H9 (cell line): ENCODE results near the gene FRMD4B. TPM values are rescaled to one million over a fixed set of nuclear protein-coding genes. Genes with fewer than 3 reads are reported as not detected.

Experiments
- DNase-seq: peaks from one replicate; pipeline ENCODE4 v3.0.0-alpha.2; 2017
- H2AFZ ChIP-seq: one replicate; pipeline ENCODE4 v1.6.1; 2013; ENCODE audit warnings: mild to moderate bottlenecking, low read length, control low read depth, moderate library complexity
- H2AK5ac ChIP-seq: 2 replicates; pipeline ENCODE4 v1.6.1; 2013; ENCODE audit warnings: low read length, control low read depth, mixed read lengths; ENCODE audit not compliant: insufficient read length
- H2BK120ac ChIP-seq: one replicate; pipeline ENCODE4 v1.6.1; 2013; ENCODE audit warnings: low read depth, mild to moderate bottlenecking, low read length, control low read depth, inconsistent platforms; ENCODE audit not compliant: poor library complexity, severe bottlenecking
- H2BK12ac ChIP-seq: 2 replicates; pipeline ENCODE4 v1.6.1; 2013; ENCODE audit warnings: low read length, control low read depth, mixed read lengths, low read depth; ENCODE audit not compliant: insufficient read length
- H2BK15ac ChIP-seq: 2 replicates; pipeline ENCODE4 v1.6.1; 2013; ENCODE audit warnings: low read depth, low read length, control low read depth
- H2BK20ac ChIP-seq: one replicate; pipeline ENCODE4 v1.6.1; 2013; ENCODE audit warnings: low read depth, mild to moderate bottlenecking, low read length, control low read depth, inconsistent platforms; ENCODE audit not compliant: poor library complexity, severe bottlenecking
- H2BK5ac ChIP-seq: 2 replicates; pipeline ENCODE4 v1.6.1; 2013; ENCODE audit warnings: low read length, control low read depth, mixed read lengths; ENCODE audit not compliant: insufficient read length
- H3K14ac ChIP-seq: 2 replicates; pipeline ENCODE4 v1.6.1; 2013; ENCODE audit warnings: low read length, control low read depth; ENCODE audit not compliant: insufficient read depth
- H3K18ac ChIP-seq: 2 replicates; pipeline ENCODE4 v1.6.1; 2013; ENCODE audit warnings: low read depth, mild to moderate bottlenecking, mixed read lengths, low read length, control low read depth; ENCODE audit not compliant: insufficient read length
- H3K23ac ChIP-seq: 2 replicates; pipeline ENCODE4 v1.6.1; 2013; ENCODE audit warnings: low read length, control low read depth, mixed read lengths, low read depth; ENCODE audit not compliant: insufficient read length
- H3K23me2 ChIP-seq: 2 replicates; pipeline ENCODE4 v1.6.1; 2013; ENCODE audit warnings: low read depth, mild to moderate bottlenecking, mixed read lengths, low read length, control low read depth; ENCODE audit not compliant: insufficient read length, poor library complexity, severe bottlenecking
- H3K27ac ChIP-seq: 2 replicates; pipeline ENCODE4 v1.5.1; 2013; ENCODE audit warnings: low read length, control low read depth, mixed read lengths, low read depth; ENCODE audit not compliant: insufficient read length
- H3K27me3 ChIP-seq: 2 replicates; pipeline ENCODE4 v1.6.1; 2013; ENCODE audit warnings: low read length, control low read depth, inconsistent platforms; ENCODE audit not compliant: insufficient read depth
- H3K4ac ChIP-seq: 2 replicates; pipeline ENCODE4 v1.6.1; 2013; ENCODE audit warnings: low read depth, mild to moderate bottlenecking, control low read depth, inconsistent platforms, low read length, moderate library complexity
- H3K4me1 ChIP-seq: 2 replicates; pipeline ENCODE4 v1.6.1; 2013; ENCODE audit warnings: low read length, control low read depth, inconsistent platforms; ENCODE audit not compliant: insufficient read depth
- H3K4me2 ChIP-seq: 2 replicates; pipeline ENCODE4 v1.6.1; 2013; ENCODE audit warnings: low read length, control low read depth, mixed read lengths; ENCODE audit not compliant: insufficient read length, insufficient read depth
- H3K56ac ChIP-seq: 2 replicates; pipeline ENCODE4 v1.6.1; 2013; ENCODE audit warnings: low read depth, mild to moderate bottlenecking, mixed read lengths, low read length, control low read depth; ENCODE audit not compliant: insufficient read length
- H3K79me1 ChIP-seq: 2 replicates; pipeline ENCODE4 v1.6.1; 2013; ENCODE audit warnings: low read depth, mild to moderate bottlenecking, moderate library complexity, low read length, control low read depth, inconsistent platforms; ENCODE audit not compliant: insufficient read depth, poor library complexity, severe bottlenecking
- H3K79me2 ChIP-seq: 2 replicates; pipeline ENCODE4 v1.6.1; 2013; ENCODE audit warnings: low read length, control low read depth, inconsistent platforms; ENCODE audit not compliant: insufficient read depth
- H3K9ac ChIP-seq: 2 replicates; pipeline ENCODE4 v1.6.1; 2013; ENCODE audit warnings: low read length, control low read depth, mixed read lengths; ENCODE audit not compliant: insufficient read length; ENCODE audit errors: extremely low read depth
- H3K9me3 ChIP-seq: one replicate; pipeline ENCODE4 v1.6.1; 2013; ENCODE audit warnings: low read depth, low read length, inconsistent platforms; ENCODE audit not compliant: control insufficient read depth
- H3T11ph ChIP-seq: one replicate; pipeline ENCODE4 v1.6.1; 2013; ENCODE audit warnings: mild to moderate bottlenecking, low read length, control low read depth, inconsistent platforms
- H4K20me1 ChIP-seq: one replicate; pipeline ENCODE4 v1.6.1; 2013; ENCODE audit not compliant: control insufficient read depth, insufficient read length, insufficient read depth
- H4K5ac ChIP-seq: 2 replicates; pipeline ENCODE4 v1.6.1; 2013; ENCODE audit warnings: low read depth, mild to moderate bottlenecking, mixed read lengths, low read length, control low read depth; ENCODE audit not compliant: insufficient read length
- H4K8ac ChIP-seq: replicated peaks from 2 replicates; pipeline ENCODE4 v1.6.1; 2013; ENCODE audit warnings: low read length, control low read depth, mixed read lengths, low read depth; ENCODE audit not compliant: insufficient read length
- H4K91ac ChIP-seq: 2 replicates; pipeline ENCODE4 v1.6.1; 2013; ENCODE audit warnings: low read depth, mild to moderate bottlenecking, moderate library complexity, mixed read lengths, low read length, control low read depth; ENCODE audit not compliant: insufficient read length
- H3K27ac Mint-ChIP-seq, 3 experiments: 2 replicates in 2 of 3; 3 replicates in 1 of 3; pipeline ENCODE4 v1.8.0; 2020 to 2021; ENCODE audit warnings: mixed read lengths in 3 of 3, mild to moderate bottlenecking in 1 of 3, moderate library complexity in 1 of 3
- H3K27me3 Mint-ChIP-seq: 2 replicates; pipeline ENCODE4 v1.8.0; 2021; ENCODE audit warnings: low read depth, mild to moderate bottlenecking, moderate library complexity, mixed read lengths
- H3K36me3 Mint-ChIP-seq, 3 experiments: 2 replicates in 2 of 3; 3 replicates in 1 of 3; pipeline ENCODE4 v1.8.0; 2020 to 2021; ENCODE audit warnings: low read depth in 3 of 3, mixed read lengths in 3 of 3; ENCODE audit not compliant: insufficient read depth in 1 of 3
- H3K4me1 Mint-ChIP-seq, 2 experiments: 2 replicates each; pipeline ENCODE4 v1.8.0; 2020; ENCODE audit warnings: mixed read lengths in 2 of 2
- H3K4me3 Mint-ChIP-seq, 2 experiments: 2 replicates in 1 of 2; 3 replicates in 1 of 2; pipeline ENCODE4 v1.8.0; 2020 to 2021; ENCODE audit warnings: mild to moderate bottlenecking in 2 of 2, mixed read lengths in 2 of 2, moderate library complexity in 1 of 2
- H3K9me3 Mint-ChIP-seq, 2 experiments: 2 replicates in 1 of 2; 3 replicates in 1 of 2; pipeline ENCODE4 v1.8.0; 2020; ENCODE audit warnings: mild to moderate bottlenecking in 2 of 2, mixed read lengths in 2 of 2, moderate library complexity in 1 of 2
- CTCF ChIP-seq: fragments of 200-600 bp; sonication (generic); conservative IDR thresholded peaks from 3 replicates; pipeline ENCODE4 v1.8.0; 2021; ENCODE audit warnings: antibody characterized with exemption, mild to moderate bottlenecking
- WGBS: extraction: QIAGEN DNeasy Blood & Tissue Kit; methylation state at CpG from one replicate; pipeline ENCODE4 v1.1.7; 2013; ENCODE audit warnings: missing lambda C conversion rate, low lambda C conversion rate, mixed read lengths; ENCODE audit not compliant: insufficient read length; ENCODE audit errors: extremely low coverage; 5-methylcytosine and 5-hydroxymethylcytosine counted together
- total RNA-seq: library from RNA; stranded (reverse); gene quantifications from 2 replicates; pipeline ENCODE4 v1.2.1, GENCODE V29; 2021

FRMD4B gene
- total RNA-seq, 1 experiment from 2014 or later = 3.4 TPM

GRCh38 chr3:69161587-69162307 lies 224.1 kb downstream of the FRMD4B start:
- H3K23ac ChIP-seq = no peak overlapping the region
- H4K91ac ChIP-seq = no peak overlapping the region
- H3K9me3 Mint-ChIP-seq = no peaks in the 10 kb centered on the region
- no peak overlapping the region for H3K56ac ChIP-seq
- no peaks in the 10 kb centered on the region for H4K20me1 ChIP-seq
- H2AK5ac ChIP-seq = no peak overlapping the region
- H3K4me1 ChIP-seq = no peaks in the 10 kb centered on the region
- no peaks in the 10 kb centered on the region for H3K27me3 ChIP-seq
- no peak overlapping the region for H3K4ac ChIP-seq
- no peak overlapping the region for H3K18ac ChIP-seq
- no peaks in the 10 kb centered on the region for H3K23me2 ChIP-seq
- H3K27ac Mint-ChIP-seq = no peak overlapping the region
- peaks cover 24 to 27% of the 10 kb centered on the region in 2 experiments for H3K4me1 Mint-ChIP-seq
- H3K36me3 Mint-ChIP-seq = no peaks in the 10 kb centered on the region
- no peak overlapping the region for H3K14ac ChIP-seq
- no peak overlapping the region for H4K8ac ChIP-seq
- H2BK15ac ChIP-seq = no peak overlapping the region
- no peak overlapping the region for H3K4me2 ChIP-seq
- H2BK5ac ChIP-seq = no peak overlapping the region
- H3K79me2 ChIP-seq = no peaks in the 10 kb centered on the region
- H4K5ac ChIP-seq = no peak overlapping the region
- H2BK120ac ChIP-seq = no peak overlapping the region
- TF ChIP-seq CTCF = peak; percentile 94
- no peak overlapping the region for H3T11ph ChIP-seq
- H3K27ac ChIP-seq = no peak overlapping the region
- no peak for DNase-seq
- H2BK12ac ChIP-seq = no peak overlapping the region
- H2BK20ac ChIP-seq = no peak overlapping the region
- no peak overlapping the region for H2AFZ ChIP-seq
- no peak overlapping the region for H3K4me3 Mint-ChIP-seq
- no peaks in the 10 kb centered on the region for H3K79me1 ChIP-seq
- no peaks in the 10 kb centered on the region for H3K9me3 ChIP-seq
- no peak overlapping the region for H3K9ac ChIP-seq
- H3K27me3 Mint-ChIP-seq = no peaks in the 10 kb centered on the region
- no CpG with 5 or more reads among the region's 5 CpGs for WGBS
